ENCODE data around the gene MRPL37.
A peak's percentile ranks its signal among the peaks of the same experiment; 100 is the strongest.
"Not testable (repeated sequence)": the region's sequence is repeated elsewhere in the genome, so short reads cannot be mapped to it uniquely, and the experiment has no call there.

MRPL37 gene

GRCh38 chr1:54230507-54231339, 30.8 kb downstream of the MRPL37 start:
- FAIRE-seq: peak; percentile 38
- no peak for DNase-seq (ENCODE audit: insufficient read length, low spot score)
- no peak for TF ChIP-seq CTCF (IDR thresholded peaks at IDR 0.05; ENCODE audit: insufficient read depth, missing control alignments)

GRCh38 chr1:54233196-54233595, 33.2 kb downstream of the MRPL37 start:
- FAIRE-seq; DNase-seq (ENCODE audit: insufficient read length, low spot score): not testable (repeated sequence)

- no peak for DNase-seq (ENCODE audit: insufficient read length, low spot score)
- FAIRE-seq: no peak
- no peak for TF ChIP-seq CTCF (IDR thresholded peaks at IDR 0.05; ENCODE audit: insufficient read depth, missing control alignments)
These were observed 34.3 kb downstream of the MRPL37 start for GRCh38 chr1:54234284-54234683.

- TF ChIP-seq CTCF (IDR thresholded peaks at IDR 0.05; ENCODE audit: insufficient read depth, missing control alignments): no peak
- FAIRE-seq: no peak
- DNase-seq (ENCODE audit: insufficient read length, low spot score): no peak
These were observed 37.6 kb downstream of the MRPL37 start for GRCh38 chr1:54237586-54237985.

- FAIRE-seq (no peak), DNase-seq (ENCODE audit: insufficient read length, low spot score) (no peak)
- no peak for TF ChIP-seq CTCF (IDR thresholded peaks at IDR 0.05; ENCODE audit: insufficient read depth, missing control alignments)
These were observed 38.5 kb downstream of the MRPL37 start for GRCh38 chr1:54238353-54239034.

GRCh38 chr1:54239035-54239383, 39.0 kb downstream of the MRPL37 start:
- FAIRE-seq: no peak
- DNase-seq (ENCODE audit: insufficient read length, low spot score): no peak
- no peak for TF ChIP-seq CTCF (IDR thresholded peaks at IDR 0.05; ENCODE audit: insufficient read depth, missing control alignments)

- DNase-seq (ENCODE audit: insufficient read length, low spot score): no peak
- FAIRE-seq: no peak
- TF ChIP-seq CTCF (IDR thresholded peaks at IDR 0.05; ENCODE audit: insufficient read depth, missing control alignments): no peak
These were observed 39.7 kb downstream of the MRPL37 start for GRCh38 chr1:54239631-54240031.
